Liver (tissue), 3 donors: Measurements from ENCODE around the gene HGD.

ENCODE experiments used
- EGR1 ChIP-seq, 2 donors: IDR thresholded peaks; 2 replicates each; pipeline ENCODE4 v1.6.1; 2016 to 2018; ENCODE audit warnings: antibody characterized with exemption in 2 of 2, low read depth in 2 of 2
- FOXA1 ChIP-seq: IDR thresholded peaks from 2 replicates; pipeline ENCODE4 v1.6.1; 2016; ENCODE audit warnings: antibody characterized with exemption
- HNF4G ChIP-seq: IDR thresholded peaks from 2 replicates; pipeline ENCODE4 v1.6.1; 2016; ENCODE audit warnings: antibody characterized with exemption
- RAD21 ChIP-seq, 2 donors: IDR thresholded peaks; 2 replicates each; pipeline ENCODE4 v1.6.1; 2016; ENCODE audit warnings: antibody characterized with exemption in 2 of 2, mild to moderate bottlenecking in 2 of 2
- ZBTB33 ChIP-seq: IDR thresholded peaks from 2 replicates; pipeline ENCODE4 v1.6.1; 2016; ENCODE audit warnings: antibody characterized with exemption
- TF ChIP-seq, protein P1 (sequence below): fragments of 150-350 bp; IDR thresholded peaks from 2 replicates; pipeline ENCODE4 v1.5.1; 2017; ENCODE audit warnings: improper control_type of control experiment, low read depth, low read length; ENCODE audit not compliant: missing input control
- TF ChIP-seq, protein P2 (sequence below): IDR thresholded peaks from 2 replicates; pipeline ENCODE4 v1.6.1; 2016; ENCODE audit warnings: antibody characterized with exemption, mild to moderate bottlenecking
- donor health status: healthy.
- donor health status: healthy.

DNA sequence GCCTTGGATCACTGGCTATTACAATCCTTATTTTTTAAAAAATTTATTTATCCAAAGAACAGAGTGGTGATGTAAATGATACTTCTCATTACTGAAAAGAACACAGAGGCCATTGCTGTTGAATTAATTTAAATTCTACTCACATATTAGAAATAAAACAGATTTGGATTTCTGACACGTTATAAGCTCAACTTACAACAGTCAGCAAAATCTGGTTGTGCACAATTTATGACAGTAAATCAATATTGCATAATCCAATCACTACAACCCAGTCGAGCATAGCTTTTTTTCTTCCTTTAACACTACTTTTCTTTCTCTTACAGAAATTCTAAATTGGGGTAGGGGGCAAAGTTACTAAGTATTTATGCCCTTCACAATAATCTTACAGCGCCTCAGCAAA, 17.3 kb upstream of the HGD start:
- TF ChIP-seq, protein P1, sequence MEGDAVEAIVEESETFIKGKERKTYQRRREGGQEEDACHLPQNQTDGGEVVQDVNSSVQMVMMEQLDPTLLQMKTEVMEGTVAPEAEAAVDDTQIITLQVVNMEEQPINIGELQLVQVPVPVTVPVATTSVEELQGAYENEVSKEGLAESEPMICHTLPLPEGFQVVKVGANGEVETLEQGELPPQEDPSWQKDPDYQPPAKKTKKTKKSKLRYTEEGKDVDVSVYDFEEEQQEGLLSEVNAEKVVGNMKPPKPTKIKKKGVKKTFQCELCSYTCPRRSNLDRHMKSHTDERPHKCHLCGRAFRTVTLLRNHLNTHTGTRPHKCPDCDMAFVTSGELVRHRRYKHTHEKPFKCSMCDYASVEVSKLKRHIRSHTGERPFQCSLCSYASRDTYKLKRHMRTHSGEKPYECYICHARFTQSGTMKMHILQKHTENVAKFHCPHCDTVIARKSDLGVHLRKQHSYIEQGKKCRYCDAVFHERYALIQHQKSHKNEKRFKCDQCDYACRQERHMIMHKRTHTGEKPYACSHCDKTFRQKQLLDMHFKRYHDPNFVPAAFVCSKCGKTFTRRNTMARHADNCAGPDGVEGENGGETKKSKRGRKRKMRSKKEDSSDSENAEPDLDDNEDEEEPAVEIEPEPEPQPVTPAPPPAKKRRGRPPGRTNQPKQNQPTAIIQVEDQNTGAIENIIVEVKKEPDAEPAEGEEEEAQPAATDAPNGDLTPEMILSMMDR = no peak
- TF ChIP-seq EGR1 (IDR thresholded peaks at IDR 0.05; ENCODE audit: low read depth in 2 of 2) = no peak
- no peak for TF ChIP-seq RAD21 (IDR thresholded peaks at IDR 0.05)
- TF ChIP-seq, protein P2, sequence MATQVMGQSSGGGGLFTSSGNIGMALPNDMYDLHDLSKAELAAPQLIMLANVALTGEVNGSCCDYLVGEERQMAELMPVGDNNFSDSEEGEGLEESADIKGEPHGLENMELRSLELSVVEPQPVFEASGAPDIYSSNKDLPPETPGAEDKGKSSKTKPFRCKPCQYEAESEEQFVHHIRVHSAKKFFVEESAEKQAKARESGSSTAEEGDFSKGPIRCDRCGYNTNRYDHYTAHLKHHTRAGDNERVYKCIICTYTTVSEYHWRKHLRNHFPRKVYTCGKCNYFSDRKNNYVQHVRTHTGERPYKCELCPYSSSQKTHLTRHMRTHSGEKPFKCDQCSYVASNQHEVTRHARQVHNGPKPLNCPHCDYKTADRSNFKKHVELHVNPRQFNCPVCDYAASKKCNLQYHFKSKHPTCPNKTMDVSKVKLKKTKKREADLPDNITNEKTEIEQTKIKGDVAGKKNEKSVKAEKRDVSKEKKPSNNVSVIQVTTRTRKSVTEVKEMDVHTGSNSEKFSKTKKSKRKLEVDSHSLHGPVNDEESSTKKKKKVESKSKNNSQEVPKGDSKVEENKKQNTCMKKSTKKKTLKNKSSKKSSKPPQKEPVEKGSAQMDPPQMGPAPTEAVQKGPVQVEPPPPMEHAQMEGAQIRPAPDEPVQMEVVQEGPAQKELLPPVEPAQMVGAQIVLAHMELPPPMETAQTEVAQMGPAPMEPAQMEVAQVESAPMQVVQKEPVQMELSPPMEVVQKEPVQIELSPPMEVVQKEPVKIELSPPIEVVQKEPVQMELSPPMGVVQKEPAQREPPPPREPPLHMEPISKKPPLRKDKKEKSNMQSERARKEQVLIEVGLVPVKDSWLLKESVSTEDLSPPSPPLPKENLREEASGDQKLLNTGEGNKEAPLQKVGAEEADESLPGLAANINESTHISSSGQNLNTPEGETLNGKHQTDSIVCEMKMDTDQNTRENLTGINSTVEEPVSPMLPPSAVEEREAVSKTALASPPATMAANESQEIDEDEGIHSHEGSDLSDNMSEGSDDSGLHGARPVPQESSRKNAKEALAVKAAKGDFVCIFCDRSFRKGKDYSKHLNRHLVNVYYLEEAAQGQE = no peak
- TF ChIP-seq ZBTB33 = no peak
- no peak for TF ChIP-seq HNF4G
- TF ChIP-seq FOXA1 = no peak
